Fibroblast of the aortic adventitia (primary cell): ENCODE results near the gene RPS6KB1. TPM values are rescaled to one million over a fixed set of nuclear protein-coding genes. Genes with fewer than 3 reads are reported as not detected.
"Not testable (repeated sequence)": the region's sequence is repeated elsewhere in the genome, so short reads cannot be mapped to it uniquely, and the experiment has no call there.

Experiments used
- DNase-seq: peaks from one replicate; pipeline ENCODE4 v3.0.0-alpha.2; 2010; ENCODE audit warnings: low read depth
- H3K4me3 ChIP-seq: 2 replicates; pipeline ENCODE4 v1.5.1; 2011; ENCODE audit warnings: low read depth, mild to moderate bottlenecking, control low read depth, low read length, moderate library complexity
- total RNA-seq: library from RNA; depleted of rRNA; stranded (reverse); fragments of >200 nt; gene quantifications from 2 replicates; pipeline ENCODE4 v1.2.3, GENCODE V29; 2012; ENCODE audit warnings: low replicate concordance
- TF ChIP-seq, protein P1 (sequence below): IDR thresholded peaks from 2 replicates; pipeline ENCODE4 v1.5.1; 2011; ENCODE audit warnings: mild to moderate bottlenecking, low read length, control low read depth, inconsistent platforms; ENCODE audit not compliant: insufficient read depth

RPS6KB1 gene
- total RNA-seq, 1 donor, result 23.2 TPM

DNA sequence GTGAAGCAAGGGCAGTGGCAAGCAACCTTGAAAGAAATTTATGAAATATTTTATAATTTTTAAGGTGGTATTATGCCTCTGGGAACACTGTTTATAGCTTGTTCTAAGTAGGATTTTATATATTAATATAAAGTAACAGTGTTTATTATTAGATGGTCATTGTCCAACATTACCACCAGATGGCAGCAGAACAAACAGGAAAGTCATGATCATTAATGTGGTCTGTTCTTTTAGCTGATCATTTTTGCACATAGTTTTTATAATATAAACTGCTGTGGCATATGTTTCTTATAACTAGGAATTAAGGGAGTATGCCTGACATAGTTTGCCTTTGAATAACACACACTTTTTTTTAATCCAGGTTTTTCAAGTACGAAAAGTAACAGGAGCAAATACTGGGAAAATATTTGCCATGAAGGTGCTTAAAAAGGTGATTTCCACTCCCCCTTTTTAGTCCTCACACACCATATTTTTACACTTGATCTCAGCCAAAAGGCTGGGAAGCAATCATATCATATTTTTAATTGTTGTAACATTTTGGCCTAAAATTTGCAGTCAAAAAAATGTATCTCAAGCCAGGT is 21.4 kb downstream of the RPS6KB1 start:
- DNase-seq, result peak; percentile 72
- TF ChIP-seq, protein P1, sequence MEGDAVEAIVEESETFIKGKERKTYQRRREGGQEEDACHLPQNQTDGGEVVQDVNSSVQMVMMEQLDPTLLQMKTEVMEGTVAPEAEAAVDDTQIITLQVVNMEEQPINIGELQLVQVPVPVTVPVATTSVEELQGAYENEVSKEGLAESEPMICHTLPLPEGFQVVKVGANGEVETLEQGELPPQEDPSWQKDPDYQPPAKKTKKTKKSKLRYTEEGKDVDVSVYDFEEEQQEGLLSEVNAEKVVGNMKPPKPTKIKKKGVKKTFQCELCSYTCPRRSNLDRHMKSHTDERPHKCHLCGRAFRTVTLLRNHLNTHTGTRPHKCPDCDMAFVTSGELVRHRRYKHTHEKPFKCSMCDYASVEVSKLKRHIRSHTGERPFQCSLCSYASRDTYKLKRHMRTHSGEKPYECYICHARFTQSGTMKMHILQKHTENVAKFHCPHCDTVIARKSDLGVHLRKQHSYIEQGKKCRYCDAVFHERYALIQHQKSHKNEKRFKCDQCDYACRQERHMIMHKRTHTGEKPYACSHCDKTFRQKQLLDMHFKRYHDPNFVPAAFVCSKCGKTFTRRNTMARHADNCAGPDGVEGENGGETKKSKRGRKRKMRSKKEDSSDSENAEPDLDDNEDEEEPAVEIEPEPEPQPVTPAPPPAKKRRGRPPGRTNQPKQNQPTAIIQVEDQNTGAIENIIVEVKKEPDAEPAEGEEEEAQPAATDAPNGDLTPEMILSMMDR, result peak; percentile 56
- H3K4me3 ChIP-seq, result no peak overlapping the region

DNA sequence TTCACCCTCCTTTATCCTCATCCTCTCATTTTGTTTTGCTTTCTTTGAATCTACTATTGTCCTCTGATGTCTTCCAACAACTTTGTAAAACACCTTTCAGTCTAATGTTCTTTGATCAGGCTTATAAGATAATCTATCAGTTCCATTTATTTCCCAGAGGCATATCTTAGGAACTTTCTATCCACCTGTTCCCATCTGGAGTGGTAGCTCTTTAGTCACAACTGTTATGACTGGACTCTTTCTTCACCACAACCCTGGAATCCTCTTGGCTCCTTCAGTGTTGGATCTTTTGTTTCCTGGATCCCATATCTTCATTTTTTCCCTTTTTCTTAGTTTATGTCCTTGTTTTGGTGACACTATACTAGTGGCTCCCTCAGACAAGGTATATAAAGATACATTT is 23.5 kb downstream of the RPS6KB1 start:
- H3K4me3 ChIP-seq, result no peak overlapping the region
- no peak for DNase-seq
- TF ChIP-seq, protein P1, result no peak

DNA sequence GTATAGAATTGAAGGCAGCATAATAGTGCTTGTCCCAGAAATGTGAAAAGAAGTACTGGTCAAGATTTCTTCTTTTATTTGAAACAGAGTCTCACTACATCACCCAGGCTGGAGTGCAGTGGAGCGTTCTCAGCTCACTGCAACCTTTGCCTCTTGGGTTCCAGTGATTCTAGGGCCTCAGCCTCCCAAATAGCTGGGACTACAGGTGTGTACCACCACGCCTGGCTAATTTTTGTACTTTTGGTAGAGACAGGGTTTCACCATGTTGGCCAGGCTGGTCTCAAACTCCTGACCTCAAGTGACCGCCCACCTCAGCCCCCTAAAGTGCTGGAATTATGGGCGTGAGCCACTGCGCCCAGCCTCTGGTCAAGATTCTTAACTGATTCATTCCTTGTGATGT is 27.7 kb downstream of the RPS6KB1 start:
- DNase-seq, H3K4me3 ChIP-seq: not testable (repeated sequence)

DNA sequence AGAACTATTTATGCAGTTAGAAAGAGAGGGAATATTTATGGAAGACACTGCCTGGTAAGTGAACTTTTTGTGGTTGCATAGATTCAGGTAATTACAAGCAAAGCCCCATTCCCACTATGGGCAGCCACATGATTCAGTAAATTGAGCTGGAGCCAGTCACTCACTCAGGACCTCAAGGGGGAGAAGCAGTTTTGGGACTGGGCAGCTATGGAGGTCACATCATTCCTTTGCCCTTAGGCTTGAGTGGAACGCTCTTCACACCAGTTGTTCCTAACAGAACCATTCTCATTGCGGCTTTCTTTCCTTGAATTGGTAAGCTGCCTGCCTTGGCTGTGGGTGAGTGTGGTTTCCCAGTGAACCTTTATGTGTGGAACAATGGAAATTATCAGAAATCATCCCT is 37.2 kb downstream of the RPS6KB1 start:
- not testable (repeated sequence) for DNase-seq, H3K4me3 ChIP-seq

DNA sequence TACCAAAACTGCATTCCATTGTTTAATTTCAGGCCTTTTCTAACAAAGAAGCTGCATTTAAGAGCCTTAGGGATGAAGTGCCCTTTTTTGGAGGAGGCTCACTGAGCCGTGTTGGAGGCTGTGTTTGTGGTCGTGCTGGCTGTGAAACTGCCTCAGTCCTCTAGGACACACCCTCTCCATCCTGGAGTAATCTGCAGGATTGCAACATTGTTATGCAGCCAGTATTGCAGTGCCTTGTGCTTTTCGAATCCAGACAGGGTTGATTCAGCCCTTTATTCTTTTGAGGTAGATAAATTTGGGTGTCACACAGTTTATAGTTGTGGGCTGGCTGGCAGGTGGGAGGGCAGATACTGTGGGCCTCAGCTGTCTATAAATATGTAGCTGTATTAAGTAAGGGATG is 37.8 kb downstream of the RPS6KB1 start:
- peak; percentile 75 for DNase-seq
- H3K4me3 ChIP-seq, result not testable (repeated sequence)

DNA sequence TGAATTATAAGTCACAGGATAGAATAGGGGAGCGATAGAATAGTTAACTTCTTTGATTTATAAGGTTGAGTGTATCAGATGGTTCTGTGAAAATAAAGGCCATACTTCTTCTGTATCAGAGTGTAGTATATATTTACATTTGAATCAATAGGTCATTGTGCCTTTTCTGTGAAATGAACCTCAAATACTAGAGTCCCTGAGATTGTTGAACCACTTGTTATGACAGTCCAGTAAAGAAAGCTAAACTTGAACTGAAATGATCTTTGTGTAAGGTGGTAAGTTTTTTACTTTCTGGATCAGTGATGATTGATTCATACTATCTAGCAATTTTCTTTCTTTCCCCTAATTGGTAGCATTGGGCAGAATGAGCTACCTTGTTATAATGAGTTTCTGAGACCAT is 40.4 kb downstream of the RPS6KB1 start:
- DNase-seq, H3K4me3 ChIP-seq: not testable (repeated sequence)

DNA sequence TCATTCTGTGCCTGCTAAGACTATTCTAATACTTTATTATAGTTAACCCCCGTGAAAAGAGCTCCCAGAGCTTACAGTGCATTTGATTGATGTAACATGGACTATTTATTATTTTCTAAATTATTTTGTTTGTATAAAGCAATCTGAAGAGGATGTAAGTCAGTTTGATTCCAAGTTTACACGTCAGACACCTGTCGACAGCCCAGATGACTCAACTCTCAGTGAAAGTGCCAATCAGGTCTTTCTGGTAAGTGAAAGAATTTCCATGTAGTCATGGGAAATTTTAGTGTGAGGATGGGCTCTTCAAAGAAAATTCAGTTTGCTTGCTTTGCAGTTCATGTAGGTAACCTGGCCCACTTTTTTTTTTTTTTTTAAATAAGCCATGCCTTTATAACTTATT is 47.8 kb downstream of the RPS6KB1 start:
- not testable (repeated sequence) for H3K4me3 ChIP-seq, DNase-seq

DNA sequence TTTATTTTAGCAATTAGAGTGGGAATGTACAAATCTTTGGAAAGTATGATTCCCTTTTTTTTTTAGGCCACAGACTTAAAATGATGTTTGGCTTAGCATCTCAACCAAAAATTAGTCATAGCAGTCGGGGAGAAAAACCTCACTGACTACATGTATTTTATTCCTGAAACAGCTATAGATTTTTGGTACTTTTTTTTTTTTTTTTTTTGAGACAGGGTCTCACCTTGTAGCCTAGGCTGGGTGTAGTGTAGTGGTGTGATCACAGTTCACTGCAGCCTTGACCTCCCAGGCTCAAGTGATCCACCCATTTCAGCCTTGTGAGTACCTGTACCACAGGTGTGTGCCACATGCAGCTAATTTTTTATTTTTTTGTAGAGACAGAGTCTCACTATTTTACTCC is 48.2 kb downstream of the RPS6KB1 start:
- DNase-seq, result no peak
- TF ChIP-seq, protein P1, result no peak
- H3K4me3 ChIP-seq, result no peak overlapping the region

DNA sequence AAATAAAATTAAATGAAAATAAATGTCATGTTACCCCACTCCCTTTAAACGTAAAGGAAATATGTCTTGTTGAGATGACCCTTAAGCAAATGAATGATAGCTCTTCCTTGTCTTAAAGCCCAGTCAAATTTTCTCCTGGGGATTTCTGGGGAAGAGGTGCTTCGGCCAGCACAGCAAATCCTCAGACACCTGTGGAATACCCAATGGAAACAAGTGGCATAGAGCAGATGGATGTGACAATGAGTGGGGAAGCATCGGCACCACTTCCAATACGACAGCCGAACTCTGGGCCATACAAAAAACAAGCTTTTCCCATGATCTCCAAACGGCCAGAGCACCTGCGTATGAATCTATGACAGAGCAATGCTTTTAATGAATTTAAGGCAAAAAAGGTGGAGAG is 53.5 kb downstream of the RPS6KB1 start:
- DNase-seq, H3K4me3 ChIP-seq: not testable (repeated sequence)

DNA sequence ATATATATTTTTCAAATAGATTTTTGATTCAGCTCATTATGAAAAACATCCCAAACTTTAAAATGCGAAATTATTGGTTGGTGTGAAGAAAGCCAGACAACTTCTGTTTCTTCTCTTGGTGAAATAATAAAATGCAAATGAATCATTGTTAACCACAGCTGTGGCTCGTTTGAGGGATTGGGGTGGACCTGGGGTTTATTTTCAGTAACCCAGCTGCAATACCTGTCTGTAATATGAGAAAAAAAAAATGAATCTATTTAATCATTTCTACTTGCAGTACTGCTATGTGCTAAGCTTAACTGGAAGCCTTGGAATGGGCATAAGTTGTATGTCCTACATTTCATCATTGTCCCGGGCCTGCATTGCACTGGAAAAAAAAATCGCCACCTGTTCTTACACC is 54.4 kb downstream of the RPS6KB1 start:
- not testable (repeated sequence) for H3K4me3 ChIP-seq, DNase-seq

DNA sequence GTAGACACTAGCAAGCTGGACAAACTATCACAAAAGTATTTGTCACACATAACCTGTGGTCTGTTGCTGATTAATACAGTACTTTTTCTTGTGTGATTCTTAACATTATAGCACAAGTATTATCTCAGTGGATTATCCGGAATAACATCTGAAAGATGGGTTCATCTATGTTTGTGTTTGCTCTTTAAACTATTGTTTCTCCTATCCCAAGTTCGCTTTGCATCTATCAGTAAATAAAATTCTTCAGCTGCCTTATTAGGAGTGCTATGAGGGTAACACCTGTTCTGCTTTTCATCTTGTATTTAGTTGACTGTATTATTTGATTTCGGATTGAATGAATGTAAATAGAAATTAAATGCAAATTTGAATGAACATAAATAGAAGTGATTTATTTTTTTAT is 57.1 kb downstream of the RPS6KB1 start:
- TF ChIP-seq, protein P1, result no peak
- H3K4me3 ChIP-seq, result no peak overlapping the region
- no peak for DNase-seq
